ENCODE measurements around the gene RNF220. TPM values are rescaled to one million over a fixed set of nuclear protein-coding genes. Genes with fewer than 3 reads are reported as not detected.
A peak's percentile ranks its signal among the peaks of the same experiment; 100 is the strongest.

RNF220 gene
- total RNA-seq, 1 donor = 158 TPM

DNA sequence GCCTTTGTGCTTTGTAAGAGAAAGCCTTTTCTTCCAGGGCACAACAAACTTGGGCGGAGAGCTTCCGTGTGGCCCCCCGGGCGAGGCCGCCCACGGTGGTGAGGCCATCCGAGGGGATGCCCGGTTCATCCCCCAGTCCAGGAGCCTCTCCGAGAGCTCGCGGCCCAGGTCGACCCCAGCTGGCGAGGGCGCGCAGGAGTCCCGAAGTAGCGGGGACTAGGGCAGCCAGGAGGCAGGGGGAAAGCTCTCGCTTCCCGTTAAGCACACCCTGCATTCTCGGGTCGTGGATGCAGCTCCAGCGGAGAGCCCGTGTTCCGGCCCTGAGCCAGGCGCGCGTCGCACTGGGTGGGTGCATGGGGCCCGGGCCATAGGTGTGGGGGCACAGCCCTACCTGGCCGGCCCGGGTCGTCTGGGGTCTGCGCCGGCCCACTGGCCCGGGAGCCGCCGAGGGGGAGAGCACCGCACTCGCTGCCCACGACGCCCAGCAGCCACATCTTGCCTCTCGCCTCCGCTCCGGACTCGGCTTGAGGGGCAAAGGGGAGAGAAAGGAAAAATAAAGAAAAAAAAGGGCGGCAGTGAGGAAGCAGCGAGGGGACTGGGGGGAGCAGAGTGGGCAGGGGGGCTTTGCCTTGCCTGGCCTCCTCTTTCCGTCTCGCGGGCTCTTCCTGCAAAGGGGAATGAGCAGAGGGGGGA lies 1.8 kb downstream of the RNF220 start:
- no peak for DNase-seq (ENCODE audit: low read depth in 2 of 3, low spot score in 2 of 3)

DNA sequence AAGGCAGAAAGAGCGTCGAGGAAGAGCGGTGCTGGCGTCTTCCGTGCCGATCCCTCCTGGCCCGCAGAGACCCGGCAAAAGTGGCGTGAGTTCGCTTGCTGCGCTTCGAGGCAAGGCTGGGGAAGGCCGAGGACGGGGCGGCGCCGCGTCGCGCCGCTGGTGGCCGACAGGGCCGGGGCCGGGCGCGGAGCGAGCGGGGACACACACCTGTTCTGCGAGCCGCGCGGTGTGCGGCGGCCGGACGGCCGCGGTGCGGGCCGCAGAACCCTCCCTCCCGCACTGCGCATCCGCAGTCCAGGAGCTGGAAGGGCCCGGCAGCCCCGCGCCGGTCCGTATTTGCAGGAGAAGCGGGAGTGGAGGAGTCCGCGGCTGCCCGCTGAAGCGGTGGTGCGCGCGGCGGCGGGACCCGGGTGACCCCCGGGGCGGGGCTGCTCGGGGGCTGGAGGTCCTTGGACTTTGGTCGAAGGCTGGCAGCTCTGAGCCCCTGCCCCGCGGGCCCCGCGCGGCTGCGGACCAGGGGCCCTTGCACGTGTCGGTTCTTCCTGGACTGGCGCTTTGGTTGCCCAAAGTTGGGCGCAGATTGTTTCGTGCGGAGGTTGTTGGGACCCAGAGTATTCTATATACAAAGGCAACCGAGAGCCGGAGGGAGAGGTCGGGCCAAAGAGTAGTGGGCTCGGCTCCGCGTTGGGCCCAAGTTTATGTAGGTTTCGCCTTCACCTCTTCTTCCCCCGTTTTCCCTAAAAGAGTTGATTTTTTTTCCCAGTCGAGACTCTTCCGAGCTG lies 2.6 kb downstream of the RNF220 start:
- no peak for DNase-seq (ENCODE audit: low read depth in 2 of 3, low spot score in 2 of 3)

DNA sequence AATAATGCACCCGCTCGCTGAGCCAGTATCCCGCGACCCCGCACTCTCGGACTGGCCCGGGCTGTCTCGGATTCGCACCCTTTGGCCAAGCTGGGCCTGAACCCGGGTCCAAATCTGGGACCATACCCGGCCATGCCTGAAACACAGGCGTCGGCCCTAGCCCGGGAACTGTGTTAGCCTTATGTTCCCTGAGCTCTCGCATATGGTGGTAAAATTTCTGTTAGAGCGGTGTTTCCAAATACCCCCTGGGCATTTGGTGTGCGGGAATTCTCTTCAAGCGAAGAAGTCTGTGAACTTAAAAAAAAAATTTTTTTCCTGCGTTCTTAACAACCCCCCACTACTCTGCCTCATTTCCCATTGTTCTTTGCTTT lies 3.1 kb downstream of the RNF220 start:
- no peak for DNase-seq (ENCODE audit: low read depth in 2 of 3, low spot score in 2 of 3)

- peak in 1 of 3 donors; percentile 53 for DNase-seq (ENCODE audit: low read depth in 2 of 3, low spot score in 2 of 3)
These were observed 3.9 kb downstream of the RNF220 start for GRCh38 chr1:44408632-44409602.

- no peak for DNase-seq (ENCODE audit: low read depth in 2 of 3, low spot score in 2 of 3)
These were observed 4.7 kb downstream of the RNF220 start for GRCh38 chr1:44409757-44410156.

DNA sequence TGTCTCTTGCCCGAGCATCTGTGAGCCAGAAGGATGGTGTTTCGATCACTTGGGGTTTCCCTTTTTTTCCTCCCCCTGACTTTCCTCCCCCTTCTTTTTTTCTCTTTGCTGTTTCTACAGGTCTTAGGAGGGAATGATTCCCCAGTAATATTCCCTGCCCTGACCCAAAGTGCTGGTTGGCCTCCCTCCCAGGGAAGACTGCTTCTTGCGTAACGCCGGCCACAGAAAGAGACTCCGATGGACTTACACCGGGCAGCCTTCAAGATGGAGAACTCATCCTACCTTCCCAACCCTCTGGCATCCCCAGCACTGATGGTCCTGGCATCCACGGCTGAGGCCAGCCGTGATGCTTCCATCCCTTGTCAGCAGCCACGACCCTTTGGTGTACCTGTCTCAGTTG lies 6.8 kb downstream of the RNF220 start:
- DNase-seq (ENCODE audit: low read depth in 2 of 3, low spot score in 2 of 3) = no peak

GRCh38 chr1:44412601-44413000 lies 7.5 kb downstream of the RNF220 start:
- no peak for DNase-seq (ENCODE audit: low read depth in 2 of 3, low spot score in 2 of 3)

GRCh38 chr1:44413740-44414139 lies 8.7 kb downstream of the RNF220 start:
- DNase-seq (ENCODE audit: low read depth in 2 of 3, low spot score in 2 of 3) = no peak

DNA sequence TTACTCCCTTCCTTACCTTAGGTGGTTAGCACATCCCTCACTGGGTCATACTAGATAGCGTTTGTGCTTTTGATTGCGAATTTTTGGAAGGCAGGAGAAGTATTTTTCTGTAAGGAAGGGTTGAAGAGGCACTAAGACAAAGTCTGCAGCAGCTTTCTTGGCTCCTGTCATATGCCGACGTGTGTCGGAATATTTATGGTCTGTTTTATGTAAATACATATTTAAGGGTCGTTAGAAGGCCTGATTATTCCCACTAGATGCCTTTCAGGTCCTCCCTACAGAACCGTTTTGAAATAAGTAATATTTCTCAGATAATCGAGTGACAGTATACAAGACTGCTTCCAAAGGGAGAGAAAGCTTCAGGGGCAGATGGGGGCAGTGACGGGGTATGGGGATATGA lies 10.0 kb downstream of the RNF220 start:
- DNase-seq (ENCODE audit: low read depth in 2 of 3, low spot score in 2 of 3) = no peak

GRCh38 chr1:44416408-44416807 lies 11.4 kb downstream of the RNF220 start:
- no peak for DNase-seq (ENCODE audit: low read depth in 2 of 3, low spot score in 2 of 3)

GRCh38 chr1:44417351-44418021 lies 12.4 kb downstream of the RNF220 start:
- DNase-seq (ENCODE audit: low read depth in 2 of 3, low spot score in 2 of 3) = peak in 2 of 3 donors; percentile 85 to 88

GRCh38 chr1:44418022-44418673 lies 13.1 kb downstream of the RNF220 start:
- DNase-seq (ENCODE audit: low read depth in 2 of 3, low spot score in 2 of 3) = no peak

DNA sequence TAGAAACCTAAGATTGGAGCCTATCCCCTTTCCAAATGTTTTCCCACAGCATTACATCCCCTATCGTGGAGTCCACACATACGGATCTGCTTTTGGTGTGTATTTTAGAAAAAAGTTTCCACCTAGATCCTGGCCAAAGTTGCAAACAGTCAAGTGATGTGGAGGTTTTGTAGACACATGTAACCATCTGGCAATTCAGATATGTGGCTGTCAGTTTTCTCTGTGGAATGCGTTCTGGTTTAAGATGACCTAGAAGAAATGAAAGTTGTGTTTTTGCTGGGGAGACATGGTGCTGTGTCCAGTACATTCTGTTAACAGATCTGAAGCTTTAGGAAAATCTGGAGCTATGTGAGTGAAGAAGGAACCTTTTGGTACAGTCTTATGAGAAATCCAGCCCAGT lies 14.8 kb downstream of the RNF220 start:
- DNase-seq (ENCODE audit: low read depth in 2 of 3, low spot score in 2 of 3) = no peak

- no peak for DNase-seq (ENCODE audit: low read depth in 2 of 3, low spot score in 2 of 3)
These were observed 15.5 kb downstream of the RNF220 start for GRCh38 chr1:44420535-44420934.

GRCh38 chr1:44421446-44421884 lies 16.4 kb downstream of the RNF220 start:
- DNase-seq (ENCODE audit: low read depth in 2 of 3, low spot score in 2 of 3) = peak in 1 of 3 donors; percentile 67

DNA sequence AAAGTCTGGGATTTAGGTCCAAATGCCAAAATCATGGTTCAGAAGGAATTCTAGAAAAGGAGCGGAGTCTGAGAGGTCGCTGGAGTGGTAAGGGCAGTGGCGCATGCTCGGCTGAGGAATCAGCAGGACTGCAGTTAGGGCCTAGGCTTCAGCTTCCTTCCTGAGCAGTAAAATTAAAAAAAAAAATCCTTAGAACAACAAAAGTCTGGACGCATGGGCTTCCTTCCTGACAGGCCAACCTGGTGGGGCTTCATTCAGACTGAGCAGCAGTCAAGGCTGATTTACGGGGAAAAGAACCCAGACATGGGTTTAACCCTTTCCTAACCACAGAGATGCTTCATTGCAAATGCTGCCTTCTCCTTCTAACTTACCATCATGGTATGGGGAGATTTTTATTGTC lies 17.1 kb downstream of the RNF220 start:
- DNase-seq (ENCODE audit: low read depth in 2 of 3, low spot score in 2 of 3) = peak in 1 of 3 donors; percentile 72

DNA sequence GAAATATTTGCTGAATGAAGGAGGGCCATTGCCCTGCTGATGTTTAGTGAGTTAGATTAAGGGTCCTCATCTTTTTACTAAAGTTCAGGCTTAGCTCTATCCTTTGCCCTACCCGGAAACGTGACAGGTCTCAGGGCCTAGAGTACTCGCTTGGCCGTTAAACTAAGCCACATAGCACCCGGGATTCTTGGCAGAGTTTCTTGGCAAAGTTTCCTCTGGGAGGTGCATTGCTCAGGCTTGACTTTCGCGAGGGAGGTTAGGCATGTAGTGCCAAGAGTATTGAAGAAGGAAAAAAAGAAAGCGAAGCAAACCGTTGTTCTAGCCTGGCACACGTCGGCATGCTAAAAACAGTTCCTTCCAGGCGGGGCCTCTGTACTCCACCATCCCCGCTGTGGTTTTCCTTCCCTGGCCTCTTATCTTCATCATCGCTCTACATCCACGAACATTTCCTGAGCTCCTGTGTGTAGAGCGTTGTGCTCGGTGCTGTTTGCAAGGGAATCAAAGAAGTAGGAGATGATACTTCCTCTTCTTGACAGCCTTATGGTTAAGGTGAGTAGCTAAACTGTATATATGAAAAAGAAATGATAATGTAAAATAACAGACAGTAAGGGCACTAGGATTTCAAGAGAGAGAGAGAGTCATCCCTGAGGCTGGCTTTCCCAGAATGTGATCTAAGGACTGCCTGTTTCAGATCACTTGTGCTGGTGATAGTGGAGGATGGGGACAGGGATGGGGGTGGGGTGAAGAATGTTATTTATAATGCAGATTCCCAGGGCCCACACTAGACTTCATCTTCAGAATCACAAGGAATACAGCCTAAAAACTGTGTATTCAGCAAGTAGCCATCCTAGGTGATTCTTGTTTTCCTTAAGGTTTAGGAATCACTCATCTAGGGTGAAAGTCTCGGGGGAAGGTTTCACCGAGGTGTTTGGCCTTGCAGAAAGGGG lies 18.8 kb downstream of the RNF220 start:
- peak in 1 of 3 donors; percentile 70 for DNase-seq (ENCODE audit: low read depth in 2 of 3, low spot score in 2 of 3)

DNA sequence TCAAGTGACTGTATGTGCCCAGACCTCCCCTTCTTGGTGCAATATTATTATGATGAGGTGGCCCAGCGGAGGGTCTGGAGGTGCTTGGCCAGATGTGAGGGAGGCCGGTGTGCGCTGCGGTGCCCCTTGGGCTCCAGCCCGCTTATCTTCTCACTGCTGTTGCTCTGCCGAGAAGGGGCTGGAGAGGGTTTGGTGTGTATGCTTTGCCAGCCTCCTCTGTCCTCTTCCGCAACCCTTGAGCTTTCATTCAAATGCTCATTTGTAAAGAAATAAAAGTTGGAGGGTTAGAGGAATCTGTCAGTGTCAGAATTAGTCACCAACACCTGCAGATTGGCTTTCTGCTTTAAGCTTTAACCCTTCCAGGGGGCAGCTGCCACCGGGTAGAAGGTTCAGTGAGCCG lies 19.7 kb downstream of the RNF220 start:
- DNase-seq (ENCODE audit: low read depth in 2 of 3, low spot score in 2 of 3) = peak in 1 of 3 donors; percentile 51

All from hematopoietic multipotent progenitor cell (in vitro differentiated cells).